Uterus (tissue), 2 donors: Measurements from ENCODE around the gene TPD52L2.

Experiments used
- POLR2A ChIP-seq, 2 donors: fragments of 450-650 bp; IDR thresholded peaks; one replicate each; pipeline ENCODE4 v1.6.1; 2016; ENCODE audit warnings: antibody characterized with exemption in 2 of 2, mild to moderate bottlenecking in 1 of 2, moderate library complexity in 1 of 2
- TF ChIP-seq, protein P1 (sequence below), 4 experiments: fragments of 200-600 bp in 2 of 4; fragments of 450-650 bp in 2 of 4; sonication (generic) in 2 of 4; IDR thresholded peaks; one replicate each; pipeline ENCODE4 v1.5.1; 2016 to 2019; ENCODE audit warnings: antibody characterized with exemption in 4 of 4, mild to moderate bottlenecking in 2 of 4, moderate library complexity in 1 of 4

DNA sequence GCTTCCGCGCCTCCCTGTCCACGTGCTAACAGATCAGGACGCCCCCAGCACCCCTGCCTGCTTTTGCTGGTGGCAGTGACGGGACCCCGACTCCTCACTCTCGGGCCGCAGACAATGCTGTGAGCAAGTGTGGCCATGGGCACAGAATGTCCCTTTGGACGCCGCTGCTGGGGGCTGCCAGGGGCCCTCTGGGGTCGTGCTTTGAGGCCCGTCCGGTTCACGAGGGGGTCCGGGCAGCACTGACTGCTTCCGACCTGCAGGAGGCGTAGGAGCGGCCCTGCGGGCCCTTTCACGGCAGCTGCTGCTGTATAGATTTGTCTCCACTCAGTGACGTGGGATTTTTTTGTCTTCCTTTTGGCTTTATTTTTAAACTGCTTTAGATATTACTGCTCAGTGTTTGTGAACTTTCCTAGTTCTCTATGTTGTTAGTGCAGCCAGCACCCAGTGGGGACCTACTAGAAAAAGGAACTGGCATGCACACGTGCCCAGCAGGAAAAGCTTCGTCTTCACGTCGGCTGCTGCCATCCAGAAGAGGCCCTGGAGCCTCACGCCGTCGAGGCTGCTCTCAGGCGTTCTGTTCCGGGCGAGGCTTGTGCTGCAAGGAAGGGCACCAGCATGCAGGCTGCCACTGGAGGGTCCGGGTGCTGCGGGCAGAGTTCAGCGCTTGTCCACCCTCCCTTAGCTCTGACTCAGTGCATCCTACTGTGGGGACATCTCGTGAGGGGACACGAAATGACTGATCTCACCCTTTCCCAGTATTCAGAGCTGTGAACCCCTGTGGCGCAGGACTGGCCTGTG lies 69.4 kb downstream of the TPD52L2 start:
- TF ChIP-seq, protein P1, sequence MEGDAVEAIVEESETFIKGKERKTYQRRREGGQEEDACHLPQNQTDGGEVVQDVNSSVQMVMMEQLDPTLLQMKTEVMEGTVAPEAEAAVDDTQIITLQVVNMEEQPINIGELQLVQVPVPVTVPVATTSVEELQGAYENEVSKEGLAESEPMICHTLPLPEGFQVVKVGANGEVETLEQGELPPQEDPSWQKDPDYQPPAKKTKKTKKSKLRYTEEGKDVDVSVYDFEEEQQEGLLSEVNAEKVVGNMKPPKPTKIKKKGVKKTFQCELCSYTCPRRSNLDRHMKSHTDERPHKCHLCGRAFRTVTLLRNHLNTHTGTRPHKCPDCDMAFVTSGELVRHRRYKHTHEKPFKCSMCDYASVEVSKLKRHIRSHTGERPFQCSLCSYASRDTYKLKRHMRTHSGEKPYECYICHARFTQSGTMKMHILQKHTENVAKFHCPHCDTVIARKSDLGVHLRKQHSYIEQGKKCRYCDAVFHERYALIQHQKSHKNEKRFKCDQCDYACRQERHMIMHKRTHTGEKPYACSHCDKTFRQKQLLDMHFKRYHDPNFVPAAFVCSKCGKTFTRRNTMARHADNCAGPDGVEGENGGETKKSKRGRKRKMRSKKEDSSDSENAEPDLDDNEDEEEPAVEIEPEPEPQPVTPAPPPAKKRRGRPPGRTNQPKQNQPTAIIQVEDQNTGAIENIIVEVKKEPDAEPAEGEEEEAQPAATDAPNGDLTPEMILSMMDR (IDR thresholded peaks at IDR 0.05), result no peak
- TF ChIP-seq POLR2A (IDR thresholded peaks at IDR 0.05), result no peak
